GM23338 (cell line): ENCODE measurements around the gene HTR4. TPM values are rescaled to one million over a fixed set of nuclear protein-coding genes. Genes with fewer than 3 reads are reported as not detected.

Experiments
- ATAC-seq: fragments of 200-7000 bp; cut with Tn5 transposase; 3 replicates; pipeline ENCODE4 v1.9.1; 2020
- DNase-seq: peaks from one replicate; pipeline ENCODE4 v3.0.0-alpha.2; 2015; ENCODE audit warnings: low spot score
- H2AFZ ChIP-seq: fragments of 200-600 bp; sonication (generic); 2 replicates; pipeline ENCODE4 v1.8.0; 2016; ENCODE audit warnings: antibody characterized with exemption, mild to moderate bottlenecking, moderate library complexity
- H3F3A ChIP-seq: fragments of 200-600 bp; sonication (generic); replicated peaks from 2 replicates; pipeline ENCODE4 v1.8.0; 2017; ENCODE audit warnings: antibody characterized with exemption, mixed run types, low read depth
- H3K27ac ChIP-seq: fragments of 200-600 bp; sonication (generic); 2 replicates; pipeline ENCODE4 v1.6.1; 2016; ENCODE audit warnings: low read depth
- H3K27me3 ChIP-seq: fragments of 200-600 bp; sonication (generic); 2 replicates; pipeline ENCODE4 v1.8.0; 2016; ENCODE audit warnings: mild to moderate bottlenecking, mixed run types, moderate library complexity; ENCODE audit not compliant: insufficient read depth
- H3K36me3 ChIP-seq: fragments of 200-600 bp; sonication (generic); 2 replicates; pipeline ENCODE4 v1.8.0; 2016; ENCODE audit warnings: mild to moderate bottlenecking; ENCODE audit not compliant: insufficient read depth
- H3K4me1 ChIP-seq: fragments of 200-600 bp; sonication (generic); 2 replicates; pipeline ENCODE4 v1.8.0; 2016; ENCODE audit warnings: mild to moderate bottlenecking, moderate library complexity; ENCODE audit not compliant: insufficient read depth
- H3K4me2 ChIP-seq: fragments of 200-600 bp; sonication (generic); 2 replicates; pipeline ENCODE4 v1.7.1; 2017; ENCODE audit warnings: mixed run types
- H3K4me3 ChIP-seq: fragments of 200-600 bp; sonication (generic); 2 replicates; pipeline ENCODE4 v1.6.1; 2016; ENCODE audit warnings: mixed run types
- H3K79me2 ChIP-seq: fragments of 200-600 bp; sonication (generic); replicated peaks from 2 replicates; pipeline ENCODE4 v1.8.0; 2017; ENCODE audit warnings: mild to moderate bottlenecking; ENCODE audit not compliant: insufficient read depth
- H3K9me2 ChIP-seq: fragments of 200-600 bp; sonication (generic); 2 replicates; pipeline ENCODE4 v1.8.0; 2017; ENCODE audit not compliant: insufficient read depth
- H4K20me1 ChIP-seq: fragments of 200-600 bp; sonication (generic); replicated peaks from 2 replicates; pipeline ENCODE4 v1.8.0; 2017; ENCODE audit warnings: mild to moderate bottlenecking; ENCODE audit not compliant: insufficient read depth
- H3K27ac Mint-ChIP-seq: 2 replicates; pipeline ENCODE4 v1.8.0; 2020; ENCODE audit warnings: inconsistent platforms, mild to moderate bottlenecking, moderate library complexity, mixed read lengths
- H3K27me3 Mint-ChIP-seq: 3 replicates; pipeline ENCODE4 v1.8.0; 2022; ENCODE audit warnings: low read depth, mild to moderate bottlenecking, moderate library complexity, mixed read lengths, inconsistent platforms; ENCODE audit not compliant: insufficient read depth, poor library complexity
- H3K36me3 Mint-ChIP-seq: 3 replicates; pipeline ENCODE4 v1.8.0; 2021; ENCODE audit warnings: low read depth, mild to moderate bottlenecking, inconsistent platforms, moderate library complexity, mixed read lengths
- H3K4me1 Mint-ChIP-seq: 3 replicates; pipeline ENCODE4 v1.8.0; 2020; ENCODE audit warnings: mild to moderate bottlenecking, inconsistent platforms, mixed read lengths
- H3K4me3 Mint-ChIP-seq: 3 replicates; pipeline ENCODE4 v1.8.0; 2021; ENCODE audit warnings: moderate library complexity, mild to moderate bottlenecking, inconsistent platforms, mixed read lengths
- H3K9me3 Mint-ChIP-seq: 3 replicates; pipeline ENCODE4 v1.8.0; 2020; ENCODE audit warnings: moderate library complexity, mild to moderate bottlenecking, inconsistent platforms, mixed read lengths
- CREB1 ChIP-seq: fragments of 250-450 bp; sonication (Bioruptor Pico); IDR thresholded peaks from 2 replicates; pipeline ENCODE4 v1.5.0; 2020; ENCODE audit warnings: low read depth, mild to moderate bottlenecking, moderate library complexity
- CTCF ChIP-seq, 2 experiments: fragments of 200-600 bp in 1 of 2; sonication (generic) in 1 of 2; conservative IDR thresholded peaks; 2 replicates each; pipeline versions ENCODE4 v1.5.1 to v1.6.1; 2016 to 2017; ENCODE audit warnings: antibody characterized with exemption in 2 of 2, low read depth in 2 of 2, mild to moderate bottlenecking in 2 of 2, moderate library complexity in 1 of 2
- ETS1 ChIP-seq: IDR thresholded peaks from 2 replicates; pipeline ENCODE4 v1.6.1; 2016; ENCODE audit warnings: antibody characterized with exemption
- EZH2 ChIP-seq: fragments of 200-600 bp; sonication (generic); IDR thresholded peaks from one replicate; pipeline ENCODE4 v1.8.0; 2017; ENCODE audit warnings: antibody characterized with exemption, mild to moderate bottlenecking, low read depth; ENCODE audit not compliant: unreplicated experiment
- EZH2phosphoT487 ChIP-seq: fragments of 200-600 bp; sonication (generic); IDR thresholded peaks from one replicate; pipeline ENCODE4 v1.8.1; 2018; ENCODE audit warnings: antibody characterized with exemption; ENCODE audit not compliant: unreplicated experiment
- JUNB ChIP-seq: IDR thresholded peaks from one replicate; pipeline ENCODE4 v1.6.1; 2016; ENCODE audit warnings: antibody characterized with exemption; ENCODE audit not compliant: unreplicated experiment
- NANOG ChIP-seq: IDR thresholded peaks from 2 replicates; pipeline ENCODE4 v1.6.1; 2016; ENCODE audit warnings: antibody characterized with exemption, borderline replicate concordance
- POLR2AphosphoS5 ChIP-seq: IDR thresholded peaks from 2 replicates; pipeline ENCODE4 v1.6.1; 2016; ENCODE audit warnings: antibody characterized with exemption, low read depth
- REST ChIP-seq: IDR thresholded peaks from one replicate; pipeline ENCODE4 v1.6.1; 2018; ENCODE audit warnings: antibody characterized with exemption; ENCODE audit not compliant: unreplicated experiment
- STAT1 ChIP-seq: IDR thresholded peaks from one replicate; pipeline ENCODE4 v1.6.1; 2016; ENCODE audit warnings: antibody characterized with exemption; ENCODE audit not compliant: unreplicated experiment
- ZNF114 ChIP-seq: fragments of 250-450 bp; sonication (Bioruptor Pico); IDR thresholded peaks from 2 replicates; pipeline ENCODE4 v1.5.0; 2020; ENCODE audit warnings: mild to moderate bottlenecking, moderate library complexity
- ZNF331 ChIP-seq: fragments of 250-450 bp; sonication (Bioruptor Pico); IDR thresholded peaks from 2 replicates; pipeline ENCODE4 v1.5.0; 2020; ENCODE audit warnings: low read depth, mild to moderate bottlenecking, moderate library complexity
- ZNF462 ChIP-seq: fragments of 250-450 bp; sonication (Bioruptor Pico); IDR thresholded peaks from 2 replicates; pipeline ENCODE4 v1.5.0; 2020; ENCODE audit warnings: mild to moderate bottlenecking, moderate library complexity
- polyA plus RNA-seq: library from polyadenylated mRNA; unstranded; fragments of >200 nt; fragmentation: Nextera tagmentation; extraction: Ambion mirVana; gene quantifications from 2 replicates; pipeline ENCODE4 v1.2.1, GENCODE V29; 2016
- total RNA-seq: library from RNA; depleted of rRNA; stranded (reverse); fragments of >200 nt; shearing (Covaris generic); gene quantifications from 2 replicates; pipeline ENCODE4 v1.2.3, GENCODE V29; 2014

Gene HTR4
- total and polyA plus RNA-seq, 2 experiments from 2014 or later: 0.10 TPM; not detected in 1

GRCh38 chr5:148619484-148619883, 34.8 kb downstream of the HTR4 start (continued):
- TF ChIP-seq ZNF462 (CRISPR knock-in tag) (no peak), NANOG (no peak), POLR2AphosphoS5 (no peak), STAT1 (no peak), ZNF331 (CRISPR knock-in tag) (no peak), EZH2 (no peak)

GRCh38 chr5:148615644-148616275, 38.6 kb downstream of the HTR4 start:
- no peak overlapping the region for H3K4me2 ChIP-seq
- Mint-ChIP-seq H3K27me3 (no peaks in the 10 kb centered on the region), H3K9me3 (no peaks in the 10 kb centered on the region), H3K36me3 (no peaks in the 10 kb centered on the region), H3K4me3 (no peak overlapping the region), H3K27ac (no peak overlapping the region), H3K4me1 (no peaks in the 10 kb centered on the region)
- no peak for DNase-seq
- H2AFZ ChIP-seq: no peak overlapping the region
- no peak for ATAC-seq
- no peaks in the 10 kb centered on the region for H3K27me3 ChIP-seq
- no peaks in the 10 kb centered on the region for H3K4me1 ChIP-seq
- H3F3A ChIP-seq: no peaks in the 10 kb centered on the region
- H3K36me3 ChIP-seq: no peaks in the 10 kb centered on the region
- H3K79me2 ChIP-seq: no peaks in the 10 kb centered on the region
- H3K4me3 ChIP-seq: no peak overlapping the region
- H3K27ac ChIP-seq: no peak overlapping the region
- H4K20me1 ChIP-seq: no peaks in the 10 kb centered on the region
- H3K9me2 ChIP-seq: no peaks in the 10 kb centered on the region
- TF ChIP-seq EZH2phosphoT487 (no peak), ETS1 (no peak), EZH2 (no peak), CREB1 (CRISPR knock-in tag) (no peak), STAT1 (no peak), REST (no peak), ZNF114 (no peak), ZNF331 (CRISPR knock-in tag) (no peak), CTCF (conservative IDR thresholded peaks at IDR 0.05; ENCODE audit: low read depth in 2 of 2) (no peak), JUNB (no peak)
